ENCODE results near the gene BCR.

Gene BCR

DNA sequence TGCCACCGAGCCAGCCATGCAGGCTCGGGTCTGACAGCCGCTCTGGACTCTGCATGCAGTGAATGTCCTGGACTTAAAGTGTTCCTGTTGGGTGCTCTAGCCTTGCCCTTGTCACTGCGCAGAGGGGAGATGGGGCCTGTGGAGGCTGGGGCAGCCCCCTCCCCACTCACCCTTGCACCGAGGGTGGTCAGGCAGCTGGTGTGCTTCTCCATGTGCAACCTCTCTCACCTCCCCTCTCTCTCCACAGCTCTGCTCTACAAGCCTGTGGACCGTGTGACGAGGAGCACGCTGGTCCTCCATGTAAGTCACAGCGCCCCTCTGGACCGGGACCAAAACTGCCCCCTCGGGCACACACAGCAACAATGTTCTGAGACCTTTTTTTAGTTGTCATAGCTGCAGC lies 92.5 kb downstream of the BCR start:
- no peak for DNase-seq

DNA sequence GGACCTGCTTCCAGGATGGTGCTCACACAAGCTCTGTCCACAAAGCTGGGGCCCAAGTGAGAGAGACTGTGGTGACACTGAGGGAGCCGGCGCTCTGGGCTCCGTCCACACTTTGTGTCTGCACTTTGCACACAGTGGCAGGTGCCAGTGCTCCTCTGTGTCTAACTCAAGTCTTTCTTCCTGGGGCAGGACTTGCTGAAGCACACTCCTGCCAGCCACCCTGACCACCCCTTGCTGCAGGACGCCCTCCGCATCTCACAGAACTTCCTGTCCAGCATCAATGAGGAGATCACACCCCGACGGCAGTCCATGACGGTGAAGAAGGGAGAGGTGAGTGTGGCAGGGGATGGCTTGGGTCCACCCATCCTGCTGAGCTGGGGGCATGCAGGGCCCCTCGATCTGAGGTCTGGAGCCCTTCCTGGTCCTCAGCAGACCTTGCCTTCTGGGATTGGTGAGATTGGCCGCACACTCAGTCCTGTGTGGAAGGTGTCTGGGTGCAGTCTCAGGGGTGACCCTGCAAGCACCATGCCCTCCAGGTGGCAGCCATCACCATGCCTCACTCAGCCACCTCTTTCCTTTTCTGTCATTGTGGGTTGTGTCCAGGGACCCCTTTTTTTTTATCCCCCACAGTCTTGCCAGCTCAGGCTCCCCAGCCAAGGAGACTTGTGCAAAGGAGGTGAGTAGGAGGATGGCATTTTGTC lies 93.3 kb downstream of the BCR start:
- no peak for DNase-seq

DNA sequence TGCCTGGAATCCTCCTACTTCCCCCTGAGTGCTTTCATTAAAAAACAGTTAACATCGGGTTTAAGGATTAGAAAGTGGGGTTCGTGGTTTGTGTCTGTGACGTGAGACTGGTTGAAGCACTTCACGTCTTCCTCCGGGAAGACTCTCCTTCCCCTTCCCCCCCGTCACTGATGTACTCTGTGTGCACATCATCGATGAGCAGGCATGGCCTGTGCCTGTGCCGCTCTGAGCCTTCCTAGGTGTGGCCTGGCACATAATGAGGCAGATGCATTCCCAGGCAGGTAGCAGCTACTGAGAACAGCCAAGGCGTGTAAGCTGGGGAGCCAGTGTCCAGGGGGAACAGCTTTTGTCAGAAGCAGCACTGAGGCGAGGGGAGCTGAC lies 93.8 kb downstream of the BCR start:
- DNase-seq: peak in 2 of 56 donors; percentile 4 to 34

DNA sequence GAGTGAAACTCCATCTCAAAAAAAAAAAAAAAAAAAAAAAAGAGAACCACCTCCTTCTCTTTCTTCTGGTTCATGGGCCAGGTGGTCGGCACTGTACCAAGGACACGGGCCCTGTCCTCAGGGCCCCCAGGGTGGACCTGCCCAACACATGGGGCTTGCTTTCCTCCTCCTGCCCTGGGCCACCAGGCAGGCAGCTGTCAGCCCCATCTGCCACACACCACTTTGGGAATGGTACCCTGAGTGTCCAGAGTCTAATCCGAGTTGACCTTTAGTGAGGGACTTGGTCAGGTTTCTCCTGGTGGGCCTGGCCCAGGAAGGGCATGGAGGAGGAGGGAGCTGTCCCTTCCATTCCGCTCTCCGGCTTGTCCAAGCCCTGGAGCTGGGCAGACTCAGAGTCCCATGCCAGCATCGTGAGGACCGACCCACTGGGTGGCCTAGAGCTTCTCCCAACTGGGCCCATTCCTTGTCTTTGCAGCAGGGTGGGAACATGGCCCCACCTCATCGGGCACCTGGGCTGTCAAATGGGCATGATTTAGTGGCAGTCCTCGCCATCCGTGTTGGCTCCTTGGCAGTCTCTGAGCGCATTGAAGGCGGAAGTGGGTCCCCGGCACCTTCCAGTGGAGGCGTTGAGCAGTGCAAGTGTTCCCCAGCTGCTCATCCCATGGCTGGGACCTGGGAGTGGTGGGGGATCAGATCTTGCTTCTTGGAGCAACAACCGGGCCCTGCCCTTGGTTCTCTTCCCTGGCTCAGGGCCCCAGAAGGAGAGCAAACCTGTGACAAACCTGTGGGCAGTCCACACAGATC lies 94.8 kb downstream of the BCR start:
- DNase-seq: no peak

DNA sequence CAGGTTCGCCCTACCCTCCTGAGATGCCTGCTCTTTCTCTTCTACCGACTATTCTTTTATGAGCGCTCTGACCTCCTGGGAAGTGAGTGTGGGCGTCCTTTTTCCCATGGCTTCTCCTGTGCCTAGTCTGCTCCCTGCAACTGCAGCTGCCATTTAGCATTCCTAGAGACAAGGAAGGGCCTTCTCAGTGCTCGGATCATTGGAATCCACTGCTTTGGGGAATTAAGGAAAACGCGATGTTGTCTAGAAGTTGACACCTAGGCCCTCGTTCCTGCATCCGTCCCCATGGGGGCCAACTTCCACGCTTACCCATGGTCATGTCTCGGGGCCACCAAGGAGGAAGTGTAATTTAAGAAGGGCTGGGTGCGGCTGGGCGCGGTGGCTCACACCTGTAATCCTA lies 95.4 kb downstream of the BCR start:
- no peak for DNase-seq

DNA sequence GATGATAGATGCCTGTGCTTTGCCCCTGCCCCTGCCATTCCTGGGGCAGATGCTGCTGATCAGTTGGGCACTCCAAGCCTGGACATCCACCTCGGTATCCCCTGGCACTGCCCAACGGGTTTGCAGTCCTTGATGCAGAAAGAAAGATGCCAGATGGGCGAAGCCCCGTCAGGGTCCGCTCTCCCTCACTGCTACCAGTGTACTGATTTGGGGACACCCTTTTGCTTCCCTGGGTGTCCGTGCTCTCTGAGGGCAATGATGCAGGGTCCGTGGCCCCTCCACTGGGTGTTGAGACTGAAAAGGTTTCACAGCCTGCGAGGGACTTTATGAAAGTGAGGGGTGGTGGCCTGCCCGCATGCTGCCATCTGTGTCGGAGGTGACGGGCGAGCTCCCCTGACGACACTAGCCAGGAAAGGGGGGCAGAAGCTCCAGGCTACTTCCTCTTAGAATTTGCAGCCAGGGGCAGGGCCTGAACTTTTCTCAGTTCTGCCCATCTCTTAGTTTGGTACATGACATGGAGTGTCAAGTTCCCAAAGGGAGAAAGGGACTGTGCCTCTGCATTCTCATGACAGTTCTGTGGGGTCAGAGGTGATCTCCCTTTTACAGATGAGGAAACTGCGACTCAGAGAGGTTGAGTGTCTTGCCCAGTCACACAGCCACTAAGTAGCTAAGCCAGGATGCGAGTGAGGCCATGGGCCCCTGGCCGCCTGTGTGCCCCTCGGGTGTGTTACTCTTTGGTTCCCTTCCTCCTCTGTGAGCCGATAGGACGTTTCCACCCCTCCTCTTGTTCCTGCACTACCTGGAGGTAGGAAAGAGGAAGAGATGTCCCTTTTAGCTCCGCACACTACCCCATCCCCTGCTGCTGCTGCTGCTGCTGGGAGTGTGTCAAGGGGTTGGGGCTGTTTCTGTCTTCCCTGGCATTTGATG lies 96.6 kb downstream of the BCR start:
- no peak for DNase-seq

DNA sequence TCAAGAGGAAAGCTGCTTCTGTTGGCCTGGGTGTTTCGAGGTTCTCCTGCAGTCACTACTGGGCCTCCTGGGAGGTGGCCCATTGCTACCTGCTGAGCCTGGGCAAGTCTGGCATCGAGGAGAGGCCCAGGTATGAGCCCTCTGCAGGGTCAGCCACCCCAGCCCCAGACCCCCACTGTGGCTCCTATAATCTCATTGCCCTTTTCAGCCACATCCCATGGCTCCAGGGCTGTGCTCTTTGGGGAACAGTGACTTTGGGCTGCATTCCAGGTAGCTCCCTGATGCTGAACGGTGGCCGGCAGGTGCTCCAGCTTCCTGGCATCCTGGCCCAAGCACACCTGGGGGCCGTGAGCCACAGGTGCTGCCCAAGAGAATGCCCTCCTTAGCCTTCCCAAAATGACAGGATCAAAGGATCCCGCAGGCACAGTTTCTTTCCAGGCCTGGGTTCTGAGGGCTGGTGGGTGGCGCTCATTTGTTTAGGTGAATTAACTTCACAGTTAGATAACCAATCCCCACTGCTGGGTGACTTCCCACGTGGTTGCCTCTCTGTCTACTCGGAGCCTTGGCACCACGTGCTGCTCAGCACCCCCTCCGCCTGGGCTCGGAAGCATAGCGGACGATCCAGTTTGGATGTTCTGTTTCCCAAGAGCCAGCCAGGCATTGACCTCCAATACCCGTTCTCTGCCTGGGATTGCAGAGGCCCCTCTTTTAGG lies 97.4 kb downstream of the BCR start:
- DNase-seq: no peak

DNA sequence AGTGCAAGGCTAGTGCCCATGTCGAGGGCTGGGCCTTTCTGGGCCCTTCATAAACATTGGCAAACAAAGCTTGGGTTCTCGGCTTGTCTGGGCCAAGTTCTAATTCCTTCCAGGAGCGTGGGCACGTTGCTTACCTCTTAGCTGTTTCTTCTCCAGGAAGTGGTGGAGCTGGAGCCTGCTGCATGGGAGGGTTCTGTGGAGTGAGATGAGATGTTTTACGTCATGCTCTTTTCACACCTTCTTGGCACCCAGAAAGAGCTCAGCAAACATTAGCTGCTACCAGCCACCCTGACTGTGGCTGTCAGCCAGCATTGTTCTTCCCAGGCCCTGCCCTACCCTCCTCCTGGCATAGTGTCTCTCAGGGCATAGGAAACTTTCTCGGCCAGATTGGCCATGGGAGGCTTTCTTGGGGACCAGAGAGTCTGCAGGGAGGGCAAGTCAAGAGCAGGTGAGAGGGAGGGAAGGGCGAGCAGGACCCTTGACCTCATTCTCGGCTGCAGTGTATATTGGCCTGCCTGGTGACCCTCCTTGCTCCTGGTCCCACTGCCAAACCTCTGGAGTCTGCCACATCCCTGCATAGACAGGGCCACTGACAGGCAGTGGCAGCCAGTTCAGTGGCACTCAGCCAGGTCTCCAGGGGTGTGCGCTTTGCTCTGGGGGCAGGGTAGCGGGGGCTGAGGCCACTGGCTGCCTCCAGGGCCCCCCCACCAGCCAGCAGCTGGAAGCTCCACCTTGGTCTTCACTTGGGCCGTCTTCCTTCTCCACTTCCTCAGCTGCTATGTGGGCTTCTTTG lies 98.8 kb downstream of the BCR start:
- DNase-seq: peak in 7 of 56 donors; percentile 16 to 46 (median 21)

DNA sequence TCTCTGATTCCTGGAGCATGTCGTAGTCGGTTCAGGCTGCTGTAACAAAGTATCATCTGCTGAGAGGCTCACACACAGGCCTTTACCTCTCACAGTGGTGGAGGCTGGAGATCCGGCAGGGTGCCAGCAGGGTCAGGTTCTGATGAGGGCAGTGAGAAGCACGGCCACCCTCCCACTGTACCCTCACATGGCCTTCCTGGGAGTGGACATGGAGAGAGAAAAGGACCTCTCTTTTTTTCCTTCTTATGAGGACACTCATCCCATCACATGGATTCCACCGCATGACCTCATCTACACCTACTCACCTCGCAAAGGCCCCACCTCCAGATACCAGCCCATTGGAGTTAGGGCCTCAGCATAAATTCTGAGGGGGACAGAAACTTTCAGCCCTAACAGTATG lies 99.5 kb downstream of the BCR start:
- DNase-seq: no peak

DNA sequence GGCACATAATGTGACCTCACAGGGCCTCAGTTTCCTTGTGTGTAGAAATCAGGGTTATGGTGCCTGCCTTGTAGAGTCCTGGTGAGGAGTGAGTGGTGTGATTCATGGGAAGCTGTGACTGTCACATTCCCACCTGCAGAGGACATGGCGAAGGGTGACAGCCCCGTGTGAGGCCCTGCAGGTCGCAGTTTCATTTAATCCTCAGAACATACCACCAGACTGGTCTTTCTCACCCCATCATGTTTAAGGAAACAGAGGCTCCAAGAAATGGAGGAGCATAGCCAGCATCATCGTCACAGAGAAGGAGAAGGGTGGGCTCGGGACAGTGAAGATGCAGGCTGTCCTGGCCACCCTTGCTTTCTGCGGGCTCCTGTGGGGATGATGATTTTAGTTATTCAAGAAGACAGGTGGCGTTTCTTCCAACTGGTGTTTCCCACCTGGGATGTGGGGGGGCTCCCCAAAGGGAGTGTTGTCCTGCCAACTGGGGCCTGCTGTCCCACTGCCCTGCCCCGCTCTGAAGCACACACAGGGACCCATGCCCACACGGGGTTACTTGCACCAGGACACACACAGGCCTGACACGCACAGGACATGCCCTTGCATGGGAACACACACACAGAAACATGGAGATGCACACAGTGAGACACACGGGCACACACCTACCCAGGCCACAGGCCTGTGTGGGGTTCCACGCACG lies 100.2 kb downstream of the BCR start:
- no peak for DNase-seq

DNA sequence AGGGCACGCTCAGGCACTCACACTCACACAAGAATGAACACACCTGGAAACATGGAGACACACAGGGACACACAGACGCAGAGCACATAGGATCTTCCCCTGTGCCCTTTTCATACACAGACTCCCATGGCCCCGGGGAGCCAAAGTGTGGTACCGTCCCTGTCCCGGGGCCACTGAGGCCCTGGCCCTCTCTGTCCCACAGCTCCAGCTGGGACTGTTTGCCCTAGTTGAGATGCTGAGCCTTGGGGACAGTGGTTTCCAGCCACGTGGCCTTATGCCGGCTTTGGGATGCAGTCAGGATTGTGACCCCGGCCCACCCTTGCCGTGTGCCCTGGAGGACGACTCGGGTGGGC lies 100.7 kb downstream of the BCR start:
- no peak for DNase-seq

DNA sequence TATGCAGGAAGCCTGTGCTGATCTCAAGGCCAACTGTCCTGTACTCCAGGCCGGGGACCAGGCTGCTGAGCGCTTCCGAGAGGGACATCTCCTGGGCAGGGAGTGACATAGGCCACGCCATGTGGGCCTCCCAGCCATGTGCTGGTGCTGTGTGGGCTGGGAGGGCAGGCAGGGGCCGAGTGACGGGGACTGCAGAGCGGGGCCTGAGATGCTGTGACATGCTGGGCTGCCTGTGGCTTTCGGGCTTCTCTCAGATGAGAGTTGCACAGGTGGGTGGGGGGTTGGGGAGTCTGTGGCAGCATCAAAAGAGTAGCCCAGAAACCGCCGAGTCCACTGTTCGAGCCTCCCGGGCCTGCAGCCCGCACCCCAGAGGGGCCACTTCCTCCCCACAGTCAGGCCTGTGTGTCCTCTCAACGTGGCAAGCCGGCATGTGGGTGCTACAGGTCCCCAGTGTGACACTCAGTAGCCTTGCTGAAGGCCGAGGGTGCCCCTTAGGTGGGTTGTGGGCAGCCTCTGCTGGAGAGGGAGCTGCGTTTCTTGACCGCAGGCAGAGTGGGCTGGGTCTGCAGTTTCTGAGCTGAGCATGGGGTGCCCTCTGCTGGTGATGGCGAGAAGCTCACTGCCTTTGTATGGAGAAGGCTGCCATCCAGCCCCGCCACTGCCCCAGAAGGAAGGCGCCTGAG lies 101.2 kb downstream of the BCR start:
- peak in 54 of 56 donors; percentile 25 to 88 (median 73) for DNase-seq

DNA sequence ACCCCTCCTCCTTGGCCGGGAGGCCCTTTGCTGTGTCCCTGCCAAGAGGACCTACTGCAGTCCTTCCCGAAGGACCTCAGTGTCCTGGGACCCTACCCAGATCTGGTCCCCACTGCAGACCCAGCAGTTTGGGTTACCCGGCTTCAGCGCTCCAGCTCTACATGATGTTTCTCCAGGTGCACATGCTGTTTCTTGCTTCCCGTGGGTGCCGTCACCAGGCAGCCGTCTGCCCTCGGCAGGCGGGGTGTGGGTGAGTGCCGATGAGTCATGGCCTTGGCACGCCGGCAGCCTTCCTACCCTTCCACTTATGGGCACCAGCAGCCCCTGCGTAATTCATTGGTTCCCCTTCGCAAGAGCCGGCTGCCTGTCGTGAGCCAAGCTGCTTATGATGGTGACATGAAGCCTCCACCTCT lies 101.8 kb downstream of the BCR start:
- peak in 40 of 56 donors; percentile 25 to 83 (median 62) for DNase-seq

DNA sequence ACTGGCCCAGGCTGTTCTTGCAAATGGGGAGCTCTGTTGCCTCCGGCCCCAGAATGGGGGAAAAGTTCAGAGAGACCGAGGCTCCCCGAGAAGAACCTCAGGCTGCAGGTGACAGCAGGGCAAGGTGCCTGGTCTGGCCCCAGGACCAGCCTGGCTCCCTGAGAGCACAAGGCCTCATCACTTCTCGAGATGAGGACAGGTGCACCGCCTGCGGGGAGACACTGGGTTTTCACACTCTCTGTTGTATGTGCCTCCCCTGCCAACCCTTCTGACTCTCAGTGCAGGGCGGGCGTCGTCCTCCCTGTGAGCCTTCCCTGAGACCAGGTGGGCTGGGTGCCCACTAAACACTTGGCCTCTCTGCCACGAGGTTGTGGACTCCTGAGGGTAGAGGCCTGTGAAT lies 102.2 kb downstream of the BCR start:
- no peak for DNase-seq

DNA sequence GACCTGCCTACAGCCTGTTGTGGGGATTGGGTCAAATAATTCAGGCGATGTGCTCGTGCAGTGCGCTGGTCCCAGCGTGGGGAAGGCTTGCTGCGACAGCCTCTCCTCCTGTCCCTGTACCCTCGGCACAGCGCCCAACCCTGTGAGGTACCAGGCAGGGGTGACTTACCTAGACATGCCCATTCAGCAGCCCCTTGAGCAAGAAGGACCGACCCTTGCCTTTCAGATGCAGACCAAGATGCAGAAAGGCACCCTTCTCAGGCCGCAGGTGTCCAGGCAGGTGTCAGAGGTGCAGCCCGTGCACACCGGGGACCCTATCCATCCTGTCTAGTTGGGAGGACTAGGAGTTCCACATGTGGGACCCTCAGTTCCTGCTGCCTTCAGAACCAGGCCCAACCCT lies 102.7 kb downstream of the BCR start:
- no peak for DNase-seq

DNA sequence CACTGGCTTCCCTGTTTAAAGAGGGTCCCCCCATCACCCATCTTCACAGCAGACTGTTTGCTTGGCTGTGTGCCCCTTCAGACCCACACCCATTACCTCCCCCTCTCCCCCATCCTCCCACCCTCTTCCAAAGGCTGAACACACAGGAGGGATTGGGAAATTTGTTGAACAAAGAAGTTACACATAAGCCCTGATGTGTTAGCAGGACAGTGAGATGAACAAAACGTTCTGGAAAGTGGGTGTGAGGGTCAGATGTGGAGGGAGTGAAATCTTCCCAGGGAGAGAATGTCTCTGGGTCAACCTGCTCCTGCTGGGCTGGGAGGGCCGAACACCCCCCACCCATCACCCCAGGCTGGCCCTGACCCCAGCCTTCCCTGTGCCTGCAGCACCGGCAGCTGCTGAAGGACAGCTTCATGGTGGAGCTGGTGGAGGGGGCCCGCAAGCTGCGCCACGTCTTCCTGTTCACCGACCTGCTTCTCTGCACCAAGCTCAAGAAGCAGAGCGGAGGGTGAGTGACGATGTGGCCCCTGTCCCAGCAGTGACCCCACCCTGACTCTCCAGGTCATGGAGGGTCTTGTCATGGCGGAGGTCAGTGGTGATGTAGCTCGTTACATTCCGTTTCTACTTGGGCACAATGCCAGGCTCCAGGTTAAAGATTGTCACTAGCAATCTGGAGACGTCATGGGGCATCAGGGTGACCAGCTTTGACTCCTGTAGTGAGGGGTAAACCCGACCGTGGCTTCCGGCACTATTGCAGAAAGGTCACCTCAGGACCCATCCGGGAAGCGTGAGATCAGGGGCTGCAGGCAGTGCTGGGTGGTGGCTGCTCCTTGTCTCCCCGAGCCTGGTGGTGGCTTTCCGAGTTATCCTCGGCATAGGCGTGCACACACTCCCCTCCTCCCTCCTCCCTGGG lies 103.5 kb downstream of the BCR start:
- DNase-seq: no peak

DNA sequence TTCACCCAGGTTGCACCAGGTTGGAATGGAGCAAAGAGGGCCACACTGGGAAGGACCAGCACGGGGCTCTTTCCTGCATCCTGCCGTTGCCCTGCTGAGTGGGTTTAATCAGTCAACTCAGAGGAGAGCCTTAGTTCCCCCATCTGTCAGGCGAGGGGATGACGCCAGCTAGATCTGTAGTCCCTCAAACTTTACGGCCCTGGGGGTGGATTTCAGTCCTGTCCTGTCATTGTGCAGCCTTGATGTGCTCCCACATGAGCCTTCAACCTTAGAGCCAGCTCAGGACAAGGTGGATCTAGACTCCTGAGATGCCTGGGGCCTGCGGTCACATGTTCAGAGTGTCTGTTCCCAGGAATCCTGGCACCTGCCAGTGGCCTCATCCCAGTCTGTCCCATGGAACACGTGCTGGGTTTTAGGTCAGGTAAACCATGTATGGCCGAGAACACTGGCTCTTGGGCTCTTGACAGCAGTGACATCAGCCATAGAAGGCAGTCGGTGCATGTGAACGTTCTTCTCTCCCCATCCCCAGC lies 104.3 kb downstream of the BCR start:
- no peak for DNase-seq

DNA sequence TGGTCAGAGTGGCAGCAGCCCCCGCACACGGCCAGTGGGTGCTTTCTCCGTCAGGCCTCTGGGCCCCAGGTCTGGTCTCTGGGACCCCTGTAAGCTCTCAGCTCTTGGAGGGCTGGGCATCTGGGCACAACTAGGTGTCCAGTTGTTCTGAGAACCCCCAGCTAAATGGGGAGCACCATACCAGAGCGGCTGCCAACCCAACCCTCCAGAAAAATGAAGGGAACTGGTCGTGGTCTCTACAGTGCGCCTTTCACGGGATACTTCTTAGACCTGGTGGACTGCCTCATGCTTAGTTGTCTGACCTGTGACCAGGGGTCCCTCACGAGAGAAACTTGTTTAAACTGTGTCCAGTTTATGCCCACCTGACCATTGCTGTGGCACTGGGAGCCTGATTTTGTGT lies 104.9 kb downstream of the BCR start:
- DNase-seq: no peak

Measured in amygdala (tissue), 56 donors.